Mesodermal cell (in vitro differentiated cells): ENCODE data around the gene NOS3.

ENCODE experiments used
- H3K27ac ChIP-seq: 2 replicates; pipeline ENCODE4 v1.7.0; 2013; ENCODE audit warnings: mild to moderate bottlenecking, low read depth, low read length, moderate library complexity; ENCODE audit not compliant: severe bottlenecking
- H3K36me3 ChIP-seq: 2 replicates; pipeline ENCODE4 v1.7.1; 2013; ENCODE audit warnings: mild to moderate bottlenecking, low read length, moderate library complexity; ENCODE audit not compliant: control insufficient read depth, insufficient read depth
- H3K4me1 ChIP-seq: one replicate; pipeline ENCODE4 v1.7.1; 2013; ENCODE audit warnings: mild to moderate bottlenecking, low read length; ENCODE audit not compliant: insufficient read depth, control insufficient read depth, poor library complexity, severe bottlenecking
- H3K4me3 ChIP-seq: 2 replicates; pipeline ENCODE4 v1.7.0; 2013; ENCODE audit warnings: low read length, control low read depth, mild to moderate bottlenecking; ENCODE audit not compliant: insufficient read depth, poor library complexity, severe bottlenecking; ENCODE audit errors: extremely low read depth
- H3K9me3 ChIP-seq: 2 replicates; pipeline ENCODE4 v1.7.1; 2013; ENCODE audit warnings: mild to moderate bottlenecking, low read length, moderate library complexity; ENCODE audit not compliant: control insufficient read depth
- WGBS, 2 experiments: methylation state at CpG; one replicate each; pipeline ENCODE4 v1.1.5; 2013; ENCODE audit warnings: missing lambda C conversion rate in 2 of 2; ENCODE audit not compliant: insufficient coverage in 2 of 2; 5-methylcytosine and 5-hydroxymethylcytosine counted together

The NOS3 gene

DNA sequence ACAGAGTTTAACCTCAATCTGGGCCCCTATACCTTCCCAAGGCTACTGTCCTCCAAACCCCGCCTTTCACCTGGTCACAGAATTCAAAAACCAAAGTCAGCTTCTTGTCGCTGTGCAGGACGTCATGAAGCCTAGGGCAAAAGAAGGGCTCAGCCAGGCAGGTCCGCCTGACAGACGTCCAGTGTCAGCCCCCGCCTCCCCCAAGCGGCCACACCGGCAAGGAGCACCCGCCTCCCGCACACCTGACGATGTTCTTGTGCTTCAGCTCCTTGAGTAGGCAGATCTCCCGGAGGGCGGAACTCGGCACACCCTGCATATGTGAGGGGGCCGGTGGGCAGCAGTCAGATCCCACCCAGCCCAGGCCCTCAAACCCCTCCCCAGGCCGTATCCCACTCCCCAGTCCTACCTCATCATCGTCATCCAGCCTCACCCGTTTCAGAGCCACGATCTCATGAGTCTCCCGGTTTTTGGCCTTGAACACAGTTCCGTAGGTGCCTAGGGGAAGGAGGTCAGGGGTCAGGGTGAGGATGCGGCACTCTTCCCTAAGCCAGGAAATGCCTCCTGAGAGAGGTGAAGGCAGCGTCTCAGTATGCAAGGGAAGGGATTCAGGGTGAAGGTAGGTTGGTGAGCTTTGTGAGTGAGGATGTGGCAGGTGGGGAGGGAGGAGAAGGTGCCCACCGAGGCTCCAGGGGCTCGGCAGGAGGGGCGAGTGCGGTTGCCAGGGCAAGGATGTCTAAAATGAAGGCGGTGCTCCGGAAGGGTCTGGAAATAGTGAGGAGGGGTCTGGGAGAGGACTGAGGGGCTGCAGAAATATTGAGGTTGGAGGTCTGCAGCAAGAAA lies 66.1 kb downstream of the NOS3 start:
- peaks cover 26% of the 10 kb centered on the region for H3K4me1 ChIP-seq
- H3K9me3 ChIP-seq, result no peaks in the 10 kb centered on the region
- peak overlapping the region; percentile 85 for H3K4me3 ChIP-seq
- no peak overlapping the region for H3K27ac ChIP-seq
- peaks cover 12% of the 10 kb centered on the region for H3K36me3 ChIP-seq
- WGBS, 2 experiments, result 31 to 37% methylated on average over 20 to 29 of the region's 29 CpGs

DNA sequence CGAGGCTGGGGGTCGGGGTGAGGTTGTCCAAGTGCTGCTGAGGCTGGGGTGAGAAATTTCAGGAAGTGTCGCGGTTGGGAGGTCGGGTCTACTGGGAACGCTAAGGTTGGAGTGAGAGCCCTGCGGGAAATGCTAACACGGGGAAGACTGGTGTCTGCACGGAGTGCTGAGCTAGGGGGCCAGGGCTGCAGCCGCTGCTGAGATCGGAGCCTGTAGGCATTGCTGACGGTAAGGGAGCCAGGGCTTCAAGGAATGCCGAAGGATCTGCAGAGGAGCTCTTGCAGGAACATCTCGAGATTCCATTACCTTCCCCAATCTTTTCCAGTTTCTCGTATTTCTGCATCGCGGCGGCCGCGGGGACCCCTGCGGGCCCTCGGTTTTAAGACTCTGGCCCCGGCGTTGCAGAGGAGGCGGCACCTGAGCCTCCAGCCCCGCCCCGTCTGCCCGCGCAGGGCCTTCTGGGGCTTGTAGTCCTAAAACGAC lies 66.7 kb downstream of the NOS3 start, which contains the start of gene CDK5:
TSS of gene CDK5 (minus strand) at position 392 of the 483 bp plus-strand sequence. CDS start at position 343, 49 bp downstream.
- no peaks in the 10 kb centered on the region for H3K9me3 ChIP-seq
- 0 to 1% methylated on average over 24 to 30 of the region's 30 CpGs for WGBS, 2 experiments

DNA sequence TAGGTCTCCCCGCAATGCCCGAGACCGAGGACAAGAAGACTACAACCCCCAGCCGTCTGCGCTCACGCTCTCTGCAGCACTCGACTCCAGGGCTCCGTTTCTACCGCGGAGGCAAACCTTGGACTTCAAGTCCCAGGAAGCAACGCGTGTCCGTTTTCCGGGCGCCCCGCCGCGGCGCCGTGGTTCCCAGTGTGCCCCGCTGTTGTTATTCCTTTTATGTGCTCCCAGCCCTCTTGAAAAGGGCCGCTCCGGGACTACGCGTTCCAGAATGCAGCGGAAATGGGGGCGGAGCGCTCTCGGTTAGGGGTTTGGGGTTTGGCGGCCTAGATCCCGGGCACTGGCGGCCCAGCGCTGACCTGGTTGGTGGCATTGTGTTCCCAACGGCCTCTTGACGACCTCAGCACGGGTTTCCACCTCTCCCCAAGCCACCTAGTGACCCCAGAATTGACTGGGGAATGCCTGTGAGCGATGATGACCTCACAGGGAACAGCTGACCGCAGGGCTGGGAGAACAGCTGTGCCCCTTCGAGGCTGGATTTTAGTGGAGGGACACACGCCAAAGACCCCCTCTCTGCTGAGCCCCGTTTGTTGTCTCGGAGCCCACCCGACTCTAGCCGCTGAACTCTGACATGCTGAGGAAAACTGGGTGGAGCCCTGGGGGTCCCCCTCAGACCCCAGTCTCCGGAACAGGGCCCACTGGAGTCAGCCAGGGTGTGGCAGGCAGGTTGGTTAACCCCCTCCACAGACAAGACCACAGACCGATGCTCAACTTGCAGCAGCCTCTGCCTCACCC lies 67.4 kb downstream of the NOS3 start:
- H3K9me3 ChIP-seq, result no peaks in the 10 kb centered on the region
- H3K4me1 ChIP-seq, result peaks cover 32% of the 10 kb centered on the region
- peaks cover 13% of the 10 kb centered on the region for H3K36me3 ChIP-seq
- WGBS, 2 experiments, result 5 to 6% methylated on average over 34 to 36 of the region's 46 CpGs
- H3K4me3 ChIP-seq, result peak overlapping the region; percentile 85
- H3K27ac ChIP-seq, result peak overlapping the region; percentile 96

More for the DNA sequence above, 66.7 kb downstream of the NOS3 start, which contains the start of gene CDK5:
- H3K4me3 ChIP-seq, result peak within 1 kb of the TSS; percentile 85
- peaks cover 32% of the 10 kb centered on the region for H3K4me1 ChIP-seq
- H3K36me3 ChIP-seq, result peaks cover 13% of the 10 kb centered on the region
- H3K27ac ChIP-seq, result peak within 1 kb of the TSS; percentile 96

DNA sequence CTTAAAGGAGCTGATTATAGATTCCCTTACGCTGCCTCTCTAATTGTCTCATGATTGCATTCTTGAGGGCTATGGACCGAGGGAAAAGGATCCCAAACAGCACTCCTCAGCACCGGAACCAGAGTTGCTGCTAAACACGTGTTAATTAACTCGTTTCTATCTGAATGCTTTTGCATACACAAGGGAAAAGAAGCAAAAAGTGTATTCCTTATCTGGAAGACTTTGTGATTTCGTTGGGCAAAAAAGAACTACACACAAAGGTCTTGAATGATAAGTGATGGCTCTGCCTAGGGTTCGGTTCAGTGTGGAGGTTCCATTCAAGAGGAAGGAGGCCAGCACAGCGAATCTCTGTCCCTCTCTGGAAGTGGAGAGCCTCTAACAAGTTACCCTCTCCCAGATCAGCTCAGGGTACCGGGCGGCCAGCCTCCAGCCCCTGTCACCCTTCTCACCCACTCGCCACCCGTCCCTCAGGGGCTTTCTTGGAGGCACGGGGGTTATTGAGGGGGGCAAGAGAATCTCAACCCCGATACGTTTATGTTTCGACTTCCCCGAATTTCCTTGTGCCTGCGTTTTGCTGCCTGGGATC lies 68.1 kb downstream of the NOS3 start:
- Histone ChIP-seq H3K9me3 (no peaks in the 10 kb centered on the region), H3K36me3 (peaks cover 17% of the 10 kb centered on the region), H3K4me1 (peaks cover 37% of the 10 kb centered on the region), H3K4me3 (peak overlapping the region; percentile 85), H3K27ac (peak overlapping the region; percentile 96)
- 13 to 21% methylated on average over 15 of the region's 18 CpGs for WGBS, 2 experiments

DNA sequence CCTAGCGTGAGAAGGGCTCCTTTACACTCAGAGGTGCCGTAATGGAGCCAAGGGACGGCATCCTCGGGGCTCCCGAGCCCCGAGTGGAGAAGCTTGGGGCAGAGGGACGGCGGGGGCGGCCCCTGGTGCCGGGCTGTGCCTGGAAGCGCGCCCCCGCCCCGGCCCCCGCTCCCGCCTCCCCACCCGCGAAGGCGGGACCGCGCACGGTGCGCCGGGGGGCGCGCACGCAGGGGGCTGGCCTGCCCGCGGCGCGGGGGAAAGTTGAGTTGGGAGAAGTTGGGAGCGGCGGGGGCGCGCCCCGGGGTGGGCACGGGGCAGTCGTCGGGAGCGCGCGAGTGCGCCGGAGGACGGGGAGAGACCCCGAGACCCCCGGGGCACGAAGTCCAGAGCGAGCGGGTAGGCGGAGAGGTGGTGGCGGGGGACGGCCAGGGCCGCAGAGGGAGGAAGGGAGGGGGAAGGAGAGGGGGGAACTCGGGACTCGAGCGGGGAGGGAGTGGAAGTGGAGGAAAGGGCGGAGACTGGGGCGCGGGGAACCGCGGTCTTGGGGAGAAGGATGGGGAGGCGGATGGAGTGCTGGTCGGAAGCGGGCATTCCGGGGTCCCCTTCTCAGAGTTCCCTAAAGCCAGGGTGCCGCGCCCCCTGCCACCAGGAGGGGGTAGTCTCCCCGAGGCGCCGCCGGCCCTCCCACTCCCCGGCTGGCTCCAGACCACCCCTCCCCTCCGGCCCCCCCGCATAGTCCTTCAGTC lies 68.7 kb downstream of the NOS3 start, which contains the start of gene SLC4A2:
TSS of gene SLC4A2 (plus strand) at position 223 of the 746 bp plus-strand sequence. CDS start 2,399 bp downstream, outside the sequence.
- no peaks in the 10 kb centered on the region for H3K9me3 ChIP-seq
- peak within 1 kb of the TSS; percentile 96 for H3K27ac ChIP-seq
- 0 to 1% methylated on average over 9 to 44 of the region's 75 CpGs for WGBS, 2 experiments
- peaks cover 40% of the 10 kb centered on the region for H3K4me1 ChIP-seq
- H3K36me3 ChIP-seq, result peaks cover 22% of the 10 kb centered on the region
- peak within 1 kb of the TSS; percentile 85 for H3K4me3 ChIP-seq

DNA sequence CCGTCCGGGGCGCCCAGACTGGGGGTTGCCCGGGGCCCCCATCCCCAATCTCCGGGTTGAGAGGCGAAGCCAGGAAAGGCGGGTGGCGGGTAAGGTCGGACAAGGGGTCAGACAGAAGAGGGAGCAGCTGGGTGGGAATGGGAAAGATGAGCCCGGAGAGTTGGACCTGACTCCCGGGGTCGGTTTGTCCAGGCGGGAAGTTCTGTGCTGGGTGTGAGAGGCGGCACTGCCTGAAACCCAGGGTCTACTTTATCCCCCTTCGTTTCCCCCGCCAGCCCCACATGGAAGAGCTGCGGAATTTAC lies 69.2 kb downstream of the NOS3 start:
- Histone ChIP-seq H3K27ac (no peak overlapping the region), H3K9me3 (no peaks in the 10 kb centered on the region), H3K4me3 (peak overlapping the region; percentile 85), H3K4me1 (peaks cover 40% of the 10 kb centered on the region), H3K36me3 (peaks cover 24% of the 10 kb centered on the region)
- WGBS, 2 experiments, result 0% methylated on average over 2 to 7 of the region's 17 CpGs

DNA sequence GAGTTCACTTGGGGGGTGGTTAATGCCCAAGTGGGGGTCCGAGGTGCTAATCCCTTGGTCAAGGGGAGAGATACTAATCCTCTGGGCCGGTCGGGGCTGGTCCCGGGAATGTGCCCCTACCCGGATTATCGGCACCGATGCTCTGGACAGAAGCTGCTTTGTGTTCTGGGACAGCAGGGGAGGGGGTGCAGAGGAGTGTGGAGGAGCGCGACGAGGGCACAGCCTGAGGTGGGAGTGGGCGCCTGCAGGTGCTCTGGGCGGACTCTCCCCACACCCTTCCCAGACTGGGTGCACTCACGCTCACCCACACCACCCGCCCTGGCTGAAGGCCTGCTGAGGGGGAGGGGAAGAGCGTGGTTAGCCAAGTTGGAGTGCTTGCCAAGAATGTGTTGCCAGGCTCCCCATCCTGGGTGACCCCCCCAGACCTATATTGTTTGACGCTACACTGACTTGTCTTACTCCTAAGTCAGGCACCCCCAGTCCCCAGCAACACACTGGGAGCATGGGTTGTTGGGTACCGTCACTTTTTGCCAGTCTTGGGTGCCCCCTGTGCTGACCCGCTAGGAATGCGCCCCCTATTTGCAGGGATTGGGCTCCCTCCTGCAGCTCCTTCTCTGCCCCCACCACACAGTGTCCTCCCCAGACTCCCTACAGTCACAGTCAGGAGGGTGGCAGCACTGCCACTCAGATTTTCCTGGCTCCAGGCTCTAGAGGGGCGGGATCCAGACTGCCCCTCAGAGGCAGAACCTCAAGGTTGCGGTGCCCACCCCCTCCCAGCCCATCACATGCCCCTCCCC lies 69.8 kb downstream of the NOS3 start:
- no peak overlapping the region for H3K27ac ChIP-seq
- WGBS, 2 experiments, result 5 to 15% methylated on average over 13 to 15 of the region's 21 CpGs

DNA sequence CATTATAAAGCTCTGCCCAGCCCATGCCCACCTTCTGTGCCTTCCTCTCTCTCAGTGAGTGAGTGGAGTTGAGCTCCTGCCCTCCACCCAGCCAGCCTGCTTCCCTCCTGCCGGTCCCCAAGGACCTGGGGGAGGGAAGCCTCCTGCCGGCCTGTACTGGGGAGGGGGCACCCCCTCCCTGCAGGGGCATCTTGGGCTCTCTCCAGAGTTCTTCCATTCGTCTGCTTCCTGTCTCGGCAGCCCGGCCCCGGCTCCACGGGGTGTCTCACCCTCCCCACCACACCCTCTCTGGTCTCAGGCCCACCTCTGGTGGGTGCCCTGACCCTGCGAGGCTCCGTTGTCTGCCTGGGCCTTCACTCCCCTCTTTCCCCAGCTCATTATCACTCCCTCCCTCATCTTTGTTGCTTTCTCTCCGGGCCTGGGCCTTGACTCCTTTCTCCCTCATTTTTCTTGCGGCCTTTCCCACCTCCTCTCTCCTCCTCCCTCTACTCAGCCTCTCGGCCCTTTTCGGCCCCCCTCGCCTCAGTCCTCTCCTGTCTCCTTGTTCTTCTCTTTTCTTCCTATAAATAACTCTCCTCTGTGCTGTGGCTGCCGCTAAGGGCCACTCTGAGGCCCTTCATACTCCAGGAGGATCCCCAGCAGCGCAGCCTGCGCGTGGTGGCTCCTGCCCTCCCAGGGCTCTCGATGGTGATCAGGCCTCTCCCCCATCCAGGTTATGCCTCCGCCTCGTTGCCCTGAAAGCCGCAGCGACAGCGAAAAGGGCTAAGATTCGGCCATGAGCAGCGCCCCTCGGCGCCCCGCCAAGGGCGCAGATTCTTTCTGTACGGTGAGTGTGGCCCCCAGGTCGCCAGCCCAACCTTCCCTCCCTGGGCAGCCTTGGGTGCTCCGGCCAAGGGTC lies 70.6 kb downstream of the NOS3 start:
- peaks cover 40% of the 10 kb centered on the region for H3K4me1 ChIP-seq
- WGBS, 2 experiments, result 26 to 40% methylated on average over 23 to 32 of the region's 33 CpGs
- no peaks in the 10 kb centered on the region for H3K9me3 ChIP-seq
- H3K4me3 ChIP-seq, result peak overlapping the region; percentile 85
- peaks cover 38% of the 10 kb centered on the region for H3K36me3 ChIP-seq
- H3K27ac ChIP-seq, result peak overlapping the region; percentile 49

More for the DNA sequence above, 69.8 kb downstream of the NOS3 start:
- H3K9me3 ChIP-seq, result no peaks in the 10 kb centered on the region
- peaks cover 30% of the 10 kb centered on the region for H3K36me3 ChIP-seq
- H3K4me3 ChIP-seq, result peak overlapping the region; percentile 85
- peaks cover 40% of the 10 kb centered on the region for H3K4me1 ChIP-seq

DNA sequence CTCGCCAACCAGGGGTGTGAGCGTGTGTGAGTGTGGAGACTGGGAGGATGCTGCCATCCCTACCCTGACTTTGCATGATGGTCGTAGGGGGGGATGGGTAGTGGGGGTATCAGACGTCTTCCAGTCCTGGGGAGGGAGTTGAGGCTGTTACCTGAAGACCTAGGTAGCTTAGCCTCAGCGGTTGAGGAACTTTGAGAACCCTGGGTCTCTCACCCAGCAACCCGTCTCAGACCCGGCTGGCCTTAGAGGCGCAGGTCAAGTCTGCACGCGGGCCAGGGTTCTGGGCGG lies 71.2 kb downstream of the NOS3 start:
- peaks cover 38% of the 10 kb centered on the region for H3K4me1 ChIP-seq
- no peaks in the 10 kb centered on the region for H3K9me3 ChIP-seq
- H3K27ac ChIP-seq, result no peak overlapping the region
- peaks cover 42% of the 10 kb centered on the region for H3K36me3 ChIP-seq
- H3K4me3 ChIP-seq, result peak overlapping the region; percentile 85
- 6 to 17% methylated on average over 9 to 10 of the region's 11 CpGs for WGBS, 2 experiments
